ENCODE results near the gene BET1L.
"Not testable (repeated sequence)": the region's sequence is repeated elsewhere in the genome, so short reads cannot be mapped to it uniquely, and the experiment has no call there.

BET1L gene

GRCh38 chr11:250740-251299 is 43.6 kb upstream of the BET1L start:
- H3K27ac ChIP-seq, result no peak overlapping the region
- TF ChIP-seq, protein P1, sequence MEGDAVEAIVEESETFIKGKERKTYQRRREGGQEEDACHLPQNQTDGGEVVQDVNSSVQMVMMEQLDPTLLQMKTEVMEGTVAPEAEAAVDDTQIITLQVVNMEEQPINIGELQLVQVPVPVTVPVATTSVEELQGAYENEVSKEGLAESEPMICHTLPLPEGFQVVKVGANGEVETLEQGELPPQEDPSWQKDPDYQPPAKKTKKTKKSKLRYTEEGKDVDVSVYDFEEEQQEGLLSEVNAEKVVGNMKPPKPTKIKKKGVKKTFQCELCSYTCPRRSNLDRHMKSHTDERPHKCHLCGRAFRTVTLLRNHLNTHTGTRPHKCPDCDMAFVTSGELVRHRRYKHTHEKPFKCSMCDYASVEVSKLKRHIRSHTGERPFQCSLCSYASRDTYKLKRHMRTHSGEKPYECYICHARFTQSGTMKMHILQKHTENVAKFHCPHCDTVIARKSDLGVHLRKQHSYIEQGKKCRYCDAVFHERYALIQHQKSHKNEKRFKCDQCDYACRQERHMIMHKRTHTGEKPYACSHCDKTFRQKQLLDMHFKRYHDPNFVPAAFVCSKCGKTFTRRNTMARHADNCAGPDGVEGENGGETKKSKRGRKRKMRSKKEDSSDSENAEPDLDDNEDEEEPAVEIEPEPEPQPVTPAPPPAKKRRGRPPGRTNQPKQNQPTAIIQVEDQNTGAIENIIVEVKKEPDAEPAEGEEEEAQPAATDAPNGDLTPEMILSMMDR (IDR thresholded peaks at IDR 0.05), result peak; percentile 82
- no peak for TF ChIP-seq ZFX (IDR thresholded peaks at IDR 0.05; ENCODE audit: borderline replicate concordance)

GRCh38 chr11:250274-250673 is 43.1 kb upstream of the BET1L start:
- no peak for TF ChIP-seq ZFX (IDR thresholded peaks at IDR 0.05; ENCODE audit: borderline replicate concordance)
- TF ChIP-seq, protein P1 (IDR thresholded peaks at IDR 0.05), result no peak

GRCh38 chr11:249062-249461 is 41.9 kb upstream of the BET1L start:
- TF ChIP-seq, protein P1 (IDR thresholded peaks at IDR 0.05), result no peak
- no peak for TF ChIP-seq ZFX (IDR thresholded peaks at IDR 0.05; ENCODE audit: borderline replicate concordance)
- no peak overlapping the region for H3K27ac ChIP-seq

More at GRCh38 chr11:250274-250673, 43.1 kb upstream of the BET1L start:
- H3K27ac ChIP-seq, result no peak overlapping the region

GRCh38 chr11:244376-244775 is 37.2 kb upstream of the BET1L start:
- no peak for TF ChIP-seq ZFX (IDR thresholded peaks at IDR 0.05; ENCODE audit: borderline replicate concordance)
- TF ChIP-seq, protein P1 (IDR thresholded peaks at IDR 0.05), result no peak

DNA sequence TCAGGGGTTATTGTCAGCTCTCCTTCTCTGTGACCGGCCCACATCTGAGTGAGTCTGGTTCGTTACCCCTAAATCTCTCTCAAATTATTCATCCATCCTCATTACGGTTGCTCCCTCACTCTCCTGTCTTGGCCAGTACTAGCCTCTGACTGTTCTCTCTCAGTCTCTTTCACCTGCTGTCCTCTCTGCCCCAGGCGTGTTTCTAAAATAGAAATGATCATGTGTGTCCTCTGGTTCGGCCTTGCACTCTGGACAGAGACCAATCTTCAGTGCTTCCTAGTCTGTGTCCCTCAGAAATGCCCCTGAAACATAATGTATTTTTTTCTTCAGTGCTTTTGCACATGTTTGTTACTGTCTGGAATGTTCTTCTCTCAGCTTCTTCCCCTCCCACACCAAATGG is 34.4 kb upstream of the BET1L start:
- TF ChIP-seq, protein P1 (IDR thresholded peaks at IDR 0.05), result no peak
- no peak for TF ChIP-seq ZFX (IDR thresholded peaks at IDR 0.05; ENCODE audit: borderline replicate concordance)
- no peak overlapping the region for H3K27ac ChIP-seq

More at GRCh38 chr11:244376-244775, 37.2 kb upstream of the BET1L start:
- H3K27ac ChIP-seq, result no peak overlapping the region

- no peak for TF ChIP-seq ZFX (IDR thresholded peaks at IDR 0.05; ENCODE audit: borderline replicate concordance)
- TF ChIP-seq, protein P1 (IDR thresholded peaks at IDR 0.05), result no peak
- H3K27ac ChIP-seq, result no peak overlapping the region
Observed at GRCh38 chr11:240315-240714, 33.1 kb upstream of the BET1L start.

DNA sequence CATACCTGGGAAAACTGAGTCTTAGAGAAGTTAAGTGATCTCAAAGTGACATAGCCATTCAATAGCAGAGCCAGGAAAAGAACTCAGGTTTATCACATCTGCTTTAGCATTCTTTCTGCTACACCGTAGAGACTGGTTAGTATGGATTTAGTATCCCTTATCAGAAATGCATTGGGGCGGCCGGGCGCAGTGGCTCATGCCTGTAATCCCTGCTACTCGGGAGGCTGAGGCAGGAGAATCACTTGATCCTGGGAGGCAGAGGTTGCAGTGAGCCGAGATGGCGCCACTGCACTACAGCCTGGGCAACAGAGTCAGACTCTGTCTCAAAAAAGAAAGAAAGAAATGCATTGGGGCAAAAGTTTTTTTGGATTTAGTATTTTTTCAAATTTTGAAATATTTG is 31.1 kb upstream of the BET1L start:
- not testable (repeated sequence) for H3K27ac ChIP-seq

Measured in 22Rv1 (cell line).